HEK293 (cell line): Measurements from ENCODE around the gene FAM229A.

Experiments used
- CTCF ChIA-PET: fragments of 350-600 bp; formaldehyde crosslinking; extraction: SDS; loops from one replicate; lab custom pipeline; 2021; ENCODE audit warnings: antibody characterized with exemption; lab: Yijun Ruan, JAX
- POLR2A ChIA-PET: fragments of 300-600 bp; formaldehyde crosslinking; extraction: SDS; loops from one replicate; lab custom pipeline; 2020; ENCODE audit warnings: antibody characterized with exemption, inconsistent platforms; lab: Yijun Ruan, JAX
- H3K27ac ChIP-seq: fragments of 200-500 bp; sonication (Bioruptor generic); 2 replicates; pipeline ENCODE4 v1.5.1; 2014; ENCODE audit warnings: low read depth, low read length, control low read depth, inconsistent platforms; ENCODE audit errors: extremely low read depth
- H3K36me3 ChIP-seq, 2 experiments: fragments of 200-500 bp in 1 of 2; sonication (Bioruptor generic) in 1 of 2; 1 replicate in 1 of 2; 2 replicates in 1 of 2; pipeline ENCODE4 v1.5.1; 2014 to 2017; ENCODE audit warnings: inconsistent platforms in 2 of 2, low read length in 2 of 2; ENCODE audit not compliant: control insufficient read depth in 2 of 2, insufficient read depth in 1 of 2
- H3K4me1 ChIP-seq: fragments of 200-500 bp; sonication (Bioruptor generic); 2 replicates; pipeline ENCODE4 v1.5.1; 2014; ENCODE audit warnings: mild to moderate bottlenecking, low read length, inconsistent platforms; ENCODE audit not compliant: control insufficient read depth, insufficient read depth
- H3K4me3 ChIP-seq: 2 replicates; pipeline ENCODE4 v1.5.1; 2011; ENCODE audit warnings: low read depth, mild to moderate bottlenecking, control low read depth, low read length, moderate library complexity
- H3K9me3 ChIP-seq: fragments of 200-500 bp; sonication (Bioruptor generic); 2 replicates; pipeline ENCODE4 v1.5.1; 2014; ENCODE audit warnings: low read depth, low read length, inconsistent platforms; ENCODE audit not compliant: control insufficient read depth, insufficient read depth
- HOXA7 ChIP-seq: sonication (generic); formaldehyde crosslinking; IDR thresholded peaks from 2 replicates; pipeline ENCODE4 v1.8.1; 2022; ENCODE audit warnings: missing genetic modification reagents, borderline replicate concordance
- MZF1 ChIP-seq: fragments of 450-650 bp; formaldehyde crosslinking; IDR thresholded peaks from 2 replicates; pipeline ENCODE4 v1.5.1; 2017; ENCODE audit warnings: missing biosample characterization, missing genetic modification characterization, borderline replicate concordance
- PRDM2 ChIP-seq: fragments of 450-650 bp; formaldehyde crosslinking; IDR thresholded peaks from 2 replicates; pipeline ENCODE4 v1.5.1; 2016; ENCODE audit warnings: missing biosample characterization, missing genetic modification characterization, borderline replicate concordance
- TCF7L2 ChIP-seq: IDR thresholded peaks from 2 replicates; pipeline ENCODE4 v1.6.1; 2011; ENCODE audit warnings: low read depth, mild to moderate bottlenecking, inconsistent platforms, low read length, moderate library complexity, borderline replicate concordance
- WT1 ChIP-seq: fragments of 450-650 bp; formaldehyde crosslinking; IDR thresholded peaks from 2 replicates; pipeline ENCODE4 v1.5.1; 2016; ENCODE audit warnings: missing biosample characterization, missing genetic modification characterization
- YY1 ChIP-seq: fragments of 450-650 bp; formaldehyde crosslinking; IDR thresholded peaks from 2 replicates; pipeline ENCODE4 v1.5.1; 2018; ENCODE audit warnings: missing biosample characterization, missing genetic modification characterization
- ZEB2 ChIP-seq: fragments of 450-650 bp; formaldehyde crosslinking; IDR thresholded peaks from 2 replicates; pipeline ENCODE4 v1.5.1; 2016; ENCODE audit warnings: missing biosample characterization, missing genetic modification characterization
- ZNF155 ChIP-seq: fragments of 450-650 bp; formaldehyde crosslinking; IDR thresholded peaks from 2 replicates; pipeline ENCODE4 v1.5.1; 2016; ENCODE audit warnings: missing biosample characterization, missing genetic modification characterization
- ZNF221 ChIP-seq: fragments of 450-650 bp; formaldehyde crosslinking; IDR thresholded peaks from 2 replicates; pipeline ENCODE4 v1.5.1; 2017; ENCODE audit warnings: missing biosample characterization, missing genetic modification characterization, borderline replicate concordance
- ZNF302 ChIP-seq: fragments of 450-650 bp; formaldehyde crosslinking; IDR thresholded peaks from 2 replicates; pipeline ENCODE4 v1.5.1; 2016; ENCODE audit warnings: missing biosample characterization, missing genetic modification characterization, low read depth
- ZNF350 ChIP-seq: fragments of 450-650 bp; formaldehyde crosslinking; IDR thresholded peaks from 2 replicates; pipeline ENCODE4 v1.5.0; 2017; ENCODE audit warnings: missing biosample characterization, mild to moderate bottlenecking, missing genetic modification characterization
- ZNF398 ChIP-seq: fragments of 450-650 bp; formaldehyde crosslinking; IDR thresholded peaks from 2 replicates; pipeline ENCODE4 v1.5.1; 2017; ENCODE audit warnings: missing biosample characterization, missing genetic modification characterization
- ZNF423 ChIP-seq: fragments of 450-650 bp; formaldehyde crosslinking; IDR thresholded peaks from 2 replicates; pipeline ENCODE4 v1.5.1; 2016; ENCODE audit warnings: missing biosample characterization, missing genetic modification characterization
- ZNF449 ChIP-seq: fragments of 450-650 bp; formaldehyde crosslinking; IDR thresholded peaks from 2 replicates; pipeline ENCODE4 v1.5.1; 2017; ENCODE audit warnings: missing biosample characterization, mild to moderate bottlenecking, missing genetic modification characterization, moderate library complexity
- ZNF529 ChIP-seq: fragments of 450-650 bp; formaldehyde crosslinking; IDR thresholded peaks from 2 replicates; pipeline ENCODE4 v1.5.1; 2017; ENCODE audit warnings: missing genetic modification characterization, missing biosample characterization; ENCODE audit not compliant: insufficient replicate concordance
- ZNF585B ChIP-seq: fragments of 450-650 bp; formaldehyde crosslinking; IDR thresholded peaks from 2 replicates; pipeline ENCODE4 v1.5.1; 2016; ENCODE audit warnings: missing biosample characterization, missing genetic modification characterization
- ZNF624 ChIP-seq: fragments of 450-650 bp; formaldehyde crosslinking; IDR thresholded peaks from 2 replicates; pipeline ENCODE4 v1.5.1; 2017; ENCODE audit warnings: missing biosample characterization, missing genetic modification characterization
- ZNF645 ChIP-seq: fragments of 450-650 bp; formaldehyde crosslinking; IDR thresholded peaks from 2 replicates; pipeline ENCODE4; 2016; ENCODE audit warnings: missing biosample characterization, missing genetic modification characterization
- ZNF658 ChIP-seq: fragments of 450-650 bp; formaldehyde crosslinking; IDR thresholded peaks from 2 replicates; pipeline ENCODE4; 2016; ENCODE audit warnings: missing biosample characterization, missing genetic modification characterization
- ZNF664 ChIP-seq: fragments of 450-650 bp; formaldehyde crosslinking; IDR thresholded peaks from 2 replicates; pipeline ENCODE4 v1.5.1; 2016; ENCODE audit warnings: missing biosample characterization, missing genetic modification characterization
- ZNF701 ChIP-seq: fragments of 450-650 bp; formaldehyde crosslinking; IDR thresholded peaks from 2 replicates; pipeline ENCODE4 v1.5.1; 2016; ENCODE audit warnings: missing biosample characterization, missing genetic modification characterization
- ZNF76 ChIP-seq: fragments of 450-650 bp; formaldehyde crosslinking; IDR thresholded peaks from 2 replicates; pipeline ENCODE4; 2016; ENCODE audit warnings: low read depth, missing biosample characterization, missing genetic modification characterization, borderline replicate concordance
- ZSCAN5A ChIP-seq: fragments of 450-650 bp; formaldehyde crosslinking; IDR thresholded peaks from 2 replicates; pipeline ENCODE4 v1.5.1; 2016; ENCODE audit warnings: missing biosample characterization, missing genetic modification characterization

The FAM229A gene

GRCh38 chr1:32393832-32394140, 31.5 kb upstream of the FAM229A start:
- no peak for TF ChIP-seq ZNF645 (tag by site-specific recombination)
- 0 out of 2 replicates have a peak, but pooled peaks have one; percentile 12 for TF ChIP-seq ZNF398 (tag by site-specific recombination)
- TF ChIP-seq PRDM2: 0 out of 2 replicates have a peak, but pooled peaks have one; percentile 34
- TF ChIP-seq, all 188 proteins: peak for 2
- peak overlapping the region; percentile 64 for H3K27ac ChIP-seq
- H3K4me3 ChIP-seq: peak overlapping the region; percentile 92
- H3K4me1 ChIP-seq: peaks cover 6% of the 10 kb centered on the region; the same call in 1 of the 2 replicates
- peaks cover 8 to 46% of the 10 kb centered on the region in 2 experiments; a peak in 2 of 3 replicates for H3K36me3 ChIP-seq
- POLR2A ChIA-PET: interaction anchor here (0.6 to 2.0 kb wide), 15 partner anchors 8 to 380 kb away, joined by 3 to 36 read pairs (median 5); partner anchors contain the start of genes HDAC1, KHDRBS1, MARCKSL1 and RBBP4
- H3K9me3 ChIP-seq: no peaks in the 10 kb centered on the region
- CTCF ChIA-PET: no interaction called here

GRCh38 chr1:32393136-32393535, 30.9 kb upstream of the FAM229A start:
- peak overlapping the region; percentile 92 for H3K4me3 ChIP-seq
- peaks cover 8 to 52% of the 10 kb centered on the region in 2 experiments; a peak in 2 of 3 replicates for H3K36me3 ChIP-seq
- peaks cover 6% of the 10 kb centered on the region; the same call in 1 of the 2 replicates for H3K4me1 ChIP-seq
- no peak overlapping the region for H3K27ac ChIP-seq
- H3K9me3 ChIP-seq: no peaks in the 10 kb centered on the region
- ChIA-PET CTCF (interaction anchor here (0.6 kb wide), 1 partner anchor 60 kb away, joined by 3 read pairs; no protein-coding TSS in a partner anchor), POLR2A (interaction anchor here (1.9 kb wide), 1 partner anchor 8 kb away, joined by 20 read pairs; no protein-coding TSS in a partner anchor)
- no peak for TF ChIP-seq ZNF701 (tag by site-specific recombination)
- no peak for TF ChIP-seq ZNF529 (tag by site-specific recombination)
- TF ChIP-seq ZNF449 (tag by site-specific recombination): no peak
- TF ChIP-seq ZNF658 (tag by site-specific recombination): no peak
- no peak for TF ChIP-seq ZSCAN5A
- no peak for TF ChIP-seq TCF7L2
- no peak for TF ChIP-seq YY1 (tag by site-specific recombination)
- no peak for TF ChIP-seq ZNF221
- no peak for TF ChIP-seq ZNF302
- no peak for TF ChIP-seq ZNF350 (tag by site-specific recombination)
- TF ChIP-seq ZNF76 (tag by site-specific recombination): no peak
- no peak for TF ChIP-seq WT1 (tag by site-specific recombination)
- TF ChIP-seq ZNF423: no peak
- no peak for TF ChIP-seq HOXA7
- no peak for TF ChIP-seq ZNF624 (tag by site-specific recombination)
- TF ChIP-seq ZNF155 (tag by site-specific recombination): no peak
- TF ChIP-seq ZEB2 (tag by site-specific recombination): no peak
- no peak for TF ChIP-seq ZNF664 (tag by site-specific recombination)
- TF ChIP-seq ZNF585B (tag by site-specific recombination): no peak
- no peak for TF ChIP-seq MZF1
